PFSK-1 (cell line): Measurements from ENCODE around the gene SUSD2.

Experiments used
- FOXP2 ChIP-seq: optimal IDR thresholded peaks from 2 replicates; pipeline ENCODE3; 2011; ENCODE audit warnings: borderline replicate concordance, control low read depth, inconsistent platforms; ENCODE audit not compliant: insufficient read depth; ENCODE audit errors: extremely low read length, extremely low read depth
- POLR2AphosphoS5 ChIP-seq: IDR thresholded peaks from 2 replicates; pipeline ENCODE4 v1.6.1; 2012; ENCODE audit warnings: low read depth, mild to moderate bottlenecking, control low read depth, low read length, moderate library complexity
- REST ChIP-seq, 2 experiments: IDR thresholded peaks; 2 replicates each; pipeline versions ENCODE4 v1.6.1 to v1.8.0; 2011 to 2012; ENCODE audit warnings: low read depth in 2 of 2, low read length in 2 of 2, control low read depth in 1 of 2, inconsistent platforms in 1 of 2, mild to moderate bottlenecking in 1 of 2, moderate library complexity in 1 of 2; ENCODE audit not compliant: insufficient read depth in 1 of 2
- SIN3A ChIP-seq: IDR thresholded peaks from 2 replicates; pipeline ENCODE4 v1.6.1; 2012; ENCODE audit warnings: mild to moderate bottlenecking, low read length, moderate library complexity, borderline replicate concordance; ENCODE audit not compliant: insufficient read depth
- TAF1 ChIP-seq: IDR thresholded peaks from 2 replicates; pipeline ENCODE4 v1.6.1; 2012; ENCODE audit warnings: low read length, control low read depth, borderline replicate concordance; ENCODE audit not compliant: insufficient read depth

DNA sequence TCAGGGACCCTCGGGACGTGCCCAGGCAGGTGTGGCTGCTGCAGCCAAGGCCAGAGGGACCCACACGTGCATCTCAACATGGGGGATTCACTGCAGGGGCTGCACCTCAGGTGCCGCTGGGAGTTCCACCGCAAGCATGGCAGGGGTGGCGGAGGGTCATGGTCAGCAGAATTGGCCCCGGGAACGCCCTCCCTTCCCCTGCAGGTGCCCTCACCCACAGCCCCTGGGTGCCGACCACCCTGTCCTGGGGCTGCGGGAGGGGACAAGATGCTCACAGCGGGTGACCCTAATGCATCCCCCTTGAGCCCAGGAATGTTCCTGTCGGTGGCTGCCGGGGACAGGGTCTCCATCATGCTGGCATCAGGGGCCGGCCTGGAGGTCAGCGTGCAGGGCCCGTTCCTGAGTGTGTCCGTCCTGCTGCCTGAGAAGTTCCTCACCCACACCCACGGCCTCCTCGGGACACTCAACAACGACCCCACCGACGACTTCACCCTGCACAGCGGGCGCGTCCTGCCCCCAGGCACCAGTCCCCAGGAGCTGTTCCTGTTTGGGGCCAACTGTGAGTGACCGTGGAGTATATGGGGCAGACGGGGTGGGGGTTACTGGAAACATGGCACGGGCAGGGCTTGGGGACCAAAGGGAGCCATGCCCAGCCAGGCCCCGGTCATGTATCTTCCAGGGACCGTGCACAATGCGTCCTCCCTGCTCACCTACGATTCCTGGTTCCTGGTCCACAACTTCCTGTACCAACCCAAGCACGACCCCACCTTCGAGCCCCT, 5.8 kb downstream of the SUSD2 start:
- TF ChIP-seq TAF1 (no peak), POLR2AphosphoS5 (no peak), SIN3A (no peak), FOXP2 (no peak), REST (IDR thresholded peaks at IDR 0.05; ENCODE audit: insufficient read depth in 1 of 2, low read depth in 2 of 2, low read length in 2 of 2) (no peak)
